HepG2 (cell line): ENCODE data around the gene ATF6.

Experiments used
- CENPT ChIP-seq: sonication (generic); formaldehyde crosslinking; IDR thresholded peaks from 2 replicates; pipeline ENCODE4 v1.8.0; 2022; ENCODE audit warnings: low read depth, mild to moderate bottlenecking, moderate library complexity, missing genetic modification reagents
- JUND ChIP-seq: sonication (generic); formaldehyde crosslinking; IDR thresholded peaks from 2 replicates; pipeline ENCODE4 v1.8.0; 2022; ENCODE audit warnings: mild to moderate bottlenecking, missing genetic modification reagents

DNA sequence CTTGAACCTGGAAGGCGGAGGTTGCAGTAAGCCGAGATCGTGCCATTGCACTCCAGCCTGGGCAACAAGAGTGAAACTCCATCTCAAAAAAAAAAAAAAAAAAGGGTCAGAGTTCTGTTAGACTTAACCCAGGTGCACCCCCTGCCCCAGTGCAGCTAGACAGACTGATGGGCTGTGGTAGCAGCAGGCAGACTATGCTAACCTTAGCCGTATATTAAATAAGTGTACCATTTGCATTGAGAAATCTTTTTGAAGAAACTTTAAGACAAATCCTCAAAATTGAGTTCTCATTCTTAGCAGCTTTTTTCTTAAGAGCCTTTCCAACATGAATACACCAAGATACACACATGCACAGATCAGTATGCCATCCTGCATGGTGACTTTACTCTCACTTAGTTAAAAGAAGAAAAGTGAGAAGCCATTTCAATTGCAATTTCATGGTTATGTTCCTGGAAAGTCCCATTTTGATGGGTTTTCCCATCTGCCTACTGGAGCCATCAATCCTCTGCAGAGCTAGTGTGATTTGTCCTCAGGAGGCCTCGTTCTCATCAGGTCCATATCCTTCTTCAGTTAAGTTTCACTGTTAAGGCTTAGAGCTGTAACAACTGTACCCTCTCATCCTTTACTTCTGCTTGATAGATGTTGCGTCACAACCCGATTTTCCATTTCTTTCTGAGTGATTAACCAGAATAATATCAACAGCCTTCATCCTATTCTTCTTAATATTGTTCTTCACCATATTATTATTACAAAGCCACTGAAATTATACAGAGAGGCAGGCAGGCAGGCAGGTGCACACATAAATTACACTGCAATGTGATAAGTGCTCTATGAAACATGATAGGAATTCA, 37.5 kb upstream of the ATF6 start:
- TF ChIP-seq JUND (CRISPR knock-in tag): no peak
- no peak for TF ChIP-seq CENPT (CRISPR knock-in tag)
